MM.1S (cell line): ENCODE data around the gene ANKS6.

ENCODE experiments used
- DNase-seq: peaks from one replicate; pipeline ENCODE4 v3.0.0-alpha.2; 2015
- H2AFZ ChIP-seq: fragments of 300-600 bp; sonication (generic); 2 replicates; pipeline ENCODE4 v1.6.0; 2016; ENCODE audit warnings: antibody characterized with exemption, low read length
- H3F3A ChIP-seq: fragments of 300-600 bp; sonication (generic); 2 replicates; pipeline ENCODE4 v1.6.1; 2016; ENCODE audit warnings: mild to moderate bottlenecking, antibody characterized with exemption, low read length, moderate library complexity, mixed read lengths; ENCODE audit not compliant: insufficient read depth
- H3K27ac ChIP-seq: fragments of 300-600 bp; sonication (generic); 2 replicates; pipeline ENCODE4 v1.5.1; 2016; ENCODE audit warnings: mild to moderate bottlenecking, low read length
- H3K27me3 ChIP-seq: fragments of 300-600 bp; sonication (generic); replicated peaks from 2 replicates; pipeline ENCODE4 v1.6.0; 2016; ENCODE audit warnings: low read length; ENCODE audit not compliant: insufficient read depth
- H3K36me3 ChIP-seq: fragments of 300-600 bp; sonication (generic); replicated peaks from 2 replicates; pipeline ENCODE4 v1.6.1; 2016; ENCODE audit warnings: mild to moderate bottlenecking, low read length, mixed read lengths; ENCODE audit not compliant: insufficient read depth
- H3K4me1 ChIP-seq: fragments of 300-600 bp; sonication (generic); 2 replicates; pipeline ENCODE4 v1.6.1; 2016; ENCODE audit warnings: low read length, mixed read lengths
- H3K4me2 ChIP-seq: fragments of 300-600 bp; sonication (generic); 2 replicates; pipeline ENCODE4 v1.6.0; 2016; ENCODE audit warnings: low read depth, low read length
- H3K4me3 ChIP-seq: fragments of 300-600 bp; sonication (generic); 2 replicates; pipeline ENCODE4 v1.5.1; 2016; ENCODE audit warnings: low read length, mixed read lengths
- H3K79me2 ChIP-seq: fragments of 300-600 bp; sonication (generic); 2 replicates; pipeline ENCODE4 v1.6.1; 2016; ENCODE audit warnings: mixed run types, low read length, mixed read lengths
- H3K9ac ChIP-seq: fragments of 300-600 bp; sonication (generic); 2 replicates; pipeline ENCODE4 v1.6.1; 2016; ENCODE audit warnings: low read length, mixed read lengths
- H3K9me2 ChIP-seq: fragments of 300-600 bp; sonication (generic); replicated peaks from 2 replicates; pipeline ENCODE4 v1.6.1; 2016; ENCODE audit warnings: mild to moderate bottlenecking, low read length, mixed read lengths; ENCODE audit not compliant: insufficient read depth
- H3K9me3 ChIP-seq: fragments of 300-600 bp; sonication (generic); replicated peaks from 2 replicates; pipeline ENCODE4 v1.6.1; 2016; ENCODE audit warnings: mild to moderate bottlenecking, low read length, mixed read lengths; ENCODE audit not compliant: insufficient read depth
- H4K20me1 ChIP-seq: fragments of 300-600 bp; sonication (generic); 2 replicates; pipeline ENCODE4 v1.6.1; 2016; ENCODE audit warnings: mild to moderate bottlenecking, low read length, moderate library complexity, mixed read lengths; ENCODE audit not compliant: insufficient read depth
- CTCF ChIP-seq: fragments of 300-600 bp; sonication (generic); IDR thresholded peaks from 2 replicates; pipeline ENCODE4 v1.5.1; 2016; ENCODE audit warnings: antibody characterized with exemption, low read length, mixed read lengths
- EZH2 ChIP-seq: fragments of 300-600 bp; sonication (generic); optimal IDR thresholded peaks from 2 replicates; pipeline ENCODE3; 2017; ENCODE audit warnings: low read depth, mild to moderate bottlenecking, antibody characterized with exemption, low read length, mixed read lengths
- EZH2phosphoT487 ChIP-seq: fragments of 300-600 bp; sonication (generic); IDR thresholded peaks from 2 replicates; pipeline ENCODE4 v1.6.1; 2018; ENCODE audit warnings: antibody characterized with exemption, low read length

ANKS6 gene

DNA sequence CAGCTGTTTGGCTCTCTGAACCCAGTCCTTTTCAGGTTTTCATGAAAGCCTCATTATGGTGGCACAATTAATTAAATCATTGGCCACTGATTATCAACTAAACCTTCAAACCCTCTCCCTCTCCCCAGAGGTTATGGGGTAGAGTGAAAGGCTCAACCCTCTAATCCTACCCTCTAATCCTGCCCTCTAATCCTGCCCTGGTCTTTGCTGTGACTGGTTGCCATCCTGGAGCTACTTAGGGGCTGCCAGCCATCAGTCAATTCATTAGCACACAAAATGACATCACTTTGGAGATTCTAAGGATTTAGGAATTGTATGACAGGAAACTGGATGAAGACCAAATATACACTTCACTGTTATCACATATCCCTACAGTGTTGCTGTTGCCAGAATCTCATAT lies 36.1 kb downstream of the ANKS6 start:
- Histone ChIP-seq H3K79me2 (no peaks in the 10 kb centered on the region), H4K20me1 (no peaks in the 10 kb centered on the region), H3K9ac (no peak overlapping the region), H3K9me2 (no peaks in the 10 kb centered on the region), H3F3A (no peaks in the 10 kb centered on the region), H3K4me2 (no peak overlapping the region), H3K4me1 (no peaks in the 10 kb centered on the region), H3K4me3 (no peak overlapping the region), H2AFZ (no peak overlapping the region), H3K9me3 (no peaks in the 10 kb centered on the region), H3K36me3 (no peaks in the 10 kb centered on the region), H3K27me3 (no peaks in the 10 kb centered on the region), H3K27ac (no peak overlapping the region)
- TF ChIP-seq CTCF (no peak), EZH2 (no peak), EZH2phosphoT487 (no peak)
- no peak for DNase-seq

DNA sequence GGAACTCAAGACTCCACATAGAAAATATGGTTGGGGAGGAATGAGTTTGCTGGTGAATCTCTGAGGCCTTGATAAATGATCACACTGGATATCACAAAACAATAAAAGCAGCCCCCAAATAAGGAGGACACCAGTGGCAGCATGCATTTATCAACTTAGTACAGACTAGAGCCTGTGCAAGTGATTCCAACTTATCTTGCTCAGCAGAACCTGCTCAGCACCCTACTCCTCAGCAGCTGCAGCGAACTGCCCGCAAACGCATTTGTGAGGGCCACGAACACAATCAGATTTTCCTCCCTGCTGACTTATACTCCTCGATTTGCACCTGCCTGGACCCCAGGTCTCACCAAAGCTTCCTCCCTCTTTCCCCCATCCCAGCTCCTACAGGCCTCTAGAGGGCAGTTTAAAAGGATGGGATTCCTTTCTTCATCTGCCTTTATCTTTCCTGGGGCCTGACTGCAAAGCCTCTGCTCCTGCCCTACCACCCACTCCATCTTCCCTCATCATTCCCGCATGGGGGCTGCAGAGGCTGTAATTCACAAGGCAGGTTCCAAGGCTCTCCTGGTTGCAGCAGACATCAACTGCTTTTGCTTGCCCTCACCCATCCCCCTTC lies 41.2 kb downstream of the ANKS6 start:
- Histone ChIP-seq H3K36me3 (no peaks in the 10 kb centered on the region), H3K4me1 (no peaks in the 10 kb centered on the region)

GRCh38 chr9:98751210-98751609 lies 45.1 kb downstream of the ANKS6 start:
- no peak for DNase-seq
- TF ChIP-seq EZH2 (no peak), CTCF (no peak), EZH2phosphoT487 (no peak)
- H2AFZ ChIP-seq = no peak overlapping the region
- no peak overlapping the region for H3K27ac ChIP-seq
- no peak overlapping the region for H3K4me2 ChIP-seq
- no peaks in the 10 kb centered on the region for H3K9me3 ChIP-seq
- no peaks in the 10 kb centered on the region for H3F3A ChIP-seq
- no peaks in the 10 kb centered on the region for H3K36me3 ChIP-seq
- no peak overlapping the region for H3K4me3 ChIP-seq
- no peaks in the 10 kb centered on the region for H4K20me1 ChIP-seq
- no peaks in the 10 kb centered on the region for H3K79me2 ChIP-seq
- no peak overlapping the region for H3K9ac ChIP-seq
- H3K9me2 ChIP-seq = no peaks in the 10 kb centered on the region
- no peaks in the 10 kb centered on the region for H3K27me3 ChIP-seq
- H3K4me1 ChIP-seq = no peaks in the 10 kb centered on the region

More for the DNA sequence above, 41.2 kb downstream of the ANKS6 start:
- no peaks in the 10 kb centered on the region for H4K20me1 ChIP-seq
- no peaks in the 10 kb centered on the region for H3F3A ChIP-seq
- H3K27me3 ChIP-seq = no peaks in the 10 kb centered on the region
- H3K4me2 ChIP-seq = no peak overlapping the region
- no peak overlapping the region for H2AFZ ChIP-seq
- H3K27ac ChIP-seq = no peak overlapping the region
- no peak for TF ChIP-seq EZH2phosphoT487
- no peak for TF ChIP-seq CTCF
- TF ChIP-seq EZH2 = no peak
- no peak for DNase-seq
- H3K4me3 ChIP-seq = no peak overlapping the region
- H3K79me2 ChIP-seq = no peaks in the 10 kb centered on the region
- H3K9ac ChIP-seq = no peak overlapping the region
- no peaks in the 10 kb centered on the region for H3K9me3 ChIP-seq
- no peaks in the 10 kb centered on the region for H3K9me2 ChIP-seq
